ENCODE results near the gene AGXT.

DNA sequence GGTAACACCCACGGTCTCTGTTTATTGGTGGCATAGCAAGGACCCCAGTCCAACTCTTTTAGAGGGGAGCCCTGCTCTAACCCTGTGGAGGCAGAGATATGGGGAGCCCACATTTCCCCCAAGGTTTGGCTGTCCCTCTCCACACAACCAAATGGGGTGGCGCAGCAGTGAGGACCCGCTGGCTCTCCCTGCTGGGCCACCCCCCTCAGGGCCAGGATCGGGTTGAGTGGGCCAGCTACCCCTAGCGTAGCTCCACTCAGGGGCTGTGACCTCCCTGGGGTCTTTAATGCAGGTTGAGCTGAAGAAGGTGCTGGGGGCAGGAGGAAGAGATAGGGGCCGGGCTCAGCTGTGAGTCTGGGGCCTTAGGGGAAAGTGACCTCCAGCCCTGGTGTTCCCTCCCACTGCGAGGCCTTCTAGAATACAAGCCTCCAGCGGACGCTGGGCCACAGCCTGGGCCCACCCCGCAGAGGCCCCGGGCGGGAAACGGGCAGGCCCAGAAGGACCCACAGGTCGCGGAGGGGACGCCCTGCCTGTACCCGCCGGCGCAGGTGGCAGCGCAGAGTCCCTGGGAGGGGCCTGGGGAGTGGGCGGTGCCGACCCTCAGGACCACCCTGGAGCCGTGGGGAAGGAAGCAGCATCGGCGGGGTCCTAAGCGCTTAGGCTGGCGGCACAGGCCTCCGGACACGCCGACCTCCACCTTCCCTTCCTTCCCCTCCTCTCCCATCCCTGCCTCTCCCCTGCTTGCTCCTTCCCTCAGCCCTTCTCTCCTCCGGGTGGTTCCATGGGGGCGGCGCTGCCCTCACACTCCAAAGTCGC is 47.1 kb downstream of the AGXT start:
- TF ChIP-seq, protein P1, sequence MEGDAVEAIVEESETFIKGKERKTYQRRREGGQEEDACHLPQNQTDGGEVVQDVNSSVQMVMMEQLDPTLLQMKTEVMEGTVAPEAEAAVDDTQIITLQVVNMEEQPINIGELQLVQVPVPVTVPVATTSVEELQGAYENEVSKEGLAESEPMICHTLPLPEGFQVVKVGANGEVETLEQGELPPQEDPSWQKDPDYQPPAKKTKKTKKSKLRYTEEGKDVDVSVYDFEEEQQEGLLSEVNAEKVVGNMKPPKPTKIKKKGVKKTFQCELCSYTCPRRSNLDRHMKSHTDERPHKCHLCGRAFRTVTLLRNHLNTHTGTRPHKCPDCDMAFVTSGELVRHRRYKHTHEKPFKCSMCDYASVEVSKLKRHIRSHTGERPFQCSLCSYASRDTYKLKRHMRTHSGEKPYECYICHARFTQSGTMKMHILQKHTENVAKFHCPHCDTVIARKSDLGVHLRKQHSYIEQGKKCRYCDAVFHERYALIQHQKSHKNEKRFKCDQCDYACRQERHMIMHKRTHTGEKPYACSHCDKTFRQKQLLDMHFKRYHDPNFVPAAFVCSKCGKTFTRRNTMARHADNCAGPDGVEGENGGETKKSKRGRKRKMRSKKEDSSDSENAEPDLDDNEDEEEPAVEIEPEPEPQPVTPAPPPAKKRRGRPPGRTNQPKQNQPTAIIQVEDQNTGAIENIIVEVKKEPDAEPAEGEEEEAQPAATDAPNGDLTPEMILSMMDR (IDR thresholded peaks at IDR 0.05; ENCODE audit: low read depth, low read length) = no peak
- TF ChIP-seq EZH2phosphoT487 (IDR thresholded peaks at IDR 0.05; ENCODE audit: low read depth) = no peak
